NCI-H1048 (cell line): ENCODE data around the gene SLC25A48.

Experiments used
- DNase-seq: peaks from one replicate; lab custom pipeline; 2025; lab: John Stamatoyannopoulos, UW

The SLC25A48 gene

DNA sequence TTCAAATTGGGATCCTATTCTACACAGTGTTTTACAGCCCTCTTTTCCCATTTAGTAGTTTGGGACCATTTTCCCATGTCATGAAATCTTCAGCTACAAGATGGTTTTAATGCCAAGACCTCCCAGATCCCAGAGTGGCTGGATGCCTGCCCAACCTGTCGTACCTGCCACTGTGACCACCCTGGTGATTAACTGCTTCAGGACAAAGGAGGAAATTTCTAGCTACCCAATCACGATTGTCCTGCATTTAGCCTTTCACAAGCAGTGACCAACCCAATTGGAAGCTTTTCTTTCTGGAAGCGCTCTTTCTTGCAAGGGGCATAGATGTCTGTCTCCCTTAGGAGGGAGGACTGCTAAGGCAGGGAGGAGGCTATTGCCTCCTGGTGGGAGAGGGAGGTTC lies 47.4 kb downstream of the SLC25A48 start:
- DNase-seq = no peak

DNA sequence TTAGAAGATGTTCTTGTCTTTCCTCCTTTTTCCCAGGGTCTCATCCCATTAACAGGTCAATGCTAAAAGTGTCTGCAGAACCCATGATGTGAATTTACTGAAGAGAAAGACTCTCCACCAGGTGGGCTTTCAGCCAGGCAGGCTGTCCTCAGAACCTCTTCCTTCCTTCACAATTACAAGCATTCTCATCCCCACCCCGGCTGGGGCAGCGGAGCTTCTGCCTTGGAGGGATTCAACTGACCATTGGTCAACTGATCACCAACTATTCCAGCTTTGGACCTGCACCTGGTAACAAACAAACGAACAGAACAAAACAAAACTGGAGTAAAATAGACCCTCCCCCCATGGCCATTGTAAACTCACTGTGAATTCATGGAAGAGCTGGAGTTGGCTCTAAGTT lies 48.6 kb downstream of the SLC25A48 start:
- no peak for DNase-seq

DNA sequence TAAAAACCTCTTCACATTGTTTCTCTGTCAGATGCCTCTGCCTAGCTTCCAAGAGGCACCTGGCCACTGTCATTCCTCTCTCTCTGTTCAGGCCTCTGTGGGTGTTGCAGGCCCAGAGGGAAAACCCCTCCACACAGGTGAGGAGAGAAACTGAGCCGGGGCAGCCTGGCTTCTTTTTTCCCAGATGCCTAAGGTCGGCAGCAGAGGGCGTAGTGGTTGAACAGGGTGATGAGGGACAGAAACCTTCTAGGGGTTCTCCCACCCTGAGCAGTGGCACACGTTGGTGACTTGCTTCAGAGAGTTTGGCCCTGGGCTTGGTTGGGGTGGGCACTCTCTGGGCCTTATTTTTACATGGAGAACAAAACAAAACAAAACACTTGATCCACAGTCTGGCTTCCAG lies 49.0 kb downstream of the SLC25A48 start:
- no peak for DNase-seq

DNA sequence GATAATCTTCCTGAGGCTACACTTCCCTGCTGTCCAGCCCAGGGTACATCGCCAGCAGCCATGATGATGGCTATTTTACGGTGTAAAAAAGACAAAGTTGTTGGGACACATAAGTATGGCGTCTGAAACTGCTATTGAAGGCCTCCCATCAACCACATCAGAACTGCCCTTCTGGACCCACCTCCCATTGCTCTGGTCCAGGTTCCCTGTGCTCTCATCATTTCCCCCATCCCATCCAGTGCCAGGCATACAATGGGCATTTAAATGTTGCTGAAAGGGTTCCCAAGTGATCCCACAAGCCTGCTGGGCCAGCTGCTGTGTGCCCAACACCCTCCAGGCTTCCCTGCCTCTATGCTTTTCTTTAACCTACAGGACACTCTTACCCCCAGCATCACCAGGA lies 50.6 kb downstream of the SLC25A48 start:
- DNase-seq = no peak

DNA sequence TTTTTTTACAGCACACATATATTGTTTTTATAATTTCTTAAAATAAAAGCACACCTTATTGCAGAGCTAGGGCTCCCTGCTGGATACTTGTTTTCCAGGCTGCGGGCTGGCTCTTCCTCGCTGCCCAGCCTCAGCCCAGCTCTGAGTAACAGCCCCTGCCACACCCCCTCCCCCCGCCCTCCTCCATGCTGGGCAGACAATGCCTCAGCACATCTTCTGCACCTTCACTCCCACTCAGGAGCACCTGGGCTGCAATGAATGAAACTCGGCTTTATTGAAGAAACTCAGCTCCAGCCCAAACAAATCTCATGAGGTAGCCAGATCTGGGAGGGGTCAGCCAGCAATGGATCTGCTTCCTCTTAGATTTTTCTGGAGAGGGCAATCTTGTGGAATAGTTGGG lies 51.7 kb downstream of the SLC25A48 start:
- no peak for DNase-seq

DNA sequence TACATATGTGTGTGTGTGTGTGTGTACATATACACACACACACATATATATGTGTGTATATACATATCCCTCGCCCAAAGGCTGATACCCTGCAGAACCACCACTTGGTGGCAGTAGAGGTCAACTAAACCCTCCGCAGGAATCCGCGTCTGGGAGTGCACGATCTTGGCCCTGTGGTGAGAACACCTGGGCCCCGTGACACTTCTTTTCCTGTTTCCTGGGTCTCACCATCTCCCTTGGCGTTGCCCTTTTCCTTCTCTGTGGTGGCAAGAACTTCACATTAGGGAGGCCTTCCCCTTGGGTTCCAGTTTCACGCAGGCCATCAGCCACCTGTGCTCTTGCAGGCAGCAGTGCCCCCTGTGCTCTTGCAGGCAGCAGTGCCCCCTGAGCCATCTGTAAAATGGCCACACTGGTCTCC lies 53.0 kb downstream of the SLC25A48 start:
- DNase-seq = no peak

DNA sequence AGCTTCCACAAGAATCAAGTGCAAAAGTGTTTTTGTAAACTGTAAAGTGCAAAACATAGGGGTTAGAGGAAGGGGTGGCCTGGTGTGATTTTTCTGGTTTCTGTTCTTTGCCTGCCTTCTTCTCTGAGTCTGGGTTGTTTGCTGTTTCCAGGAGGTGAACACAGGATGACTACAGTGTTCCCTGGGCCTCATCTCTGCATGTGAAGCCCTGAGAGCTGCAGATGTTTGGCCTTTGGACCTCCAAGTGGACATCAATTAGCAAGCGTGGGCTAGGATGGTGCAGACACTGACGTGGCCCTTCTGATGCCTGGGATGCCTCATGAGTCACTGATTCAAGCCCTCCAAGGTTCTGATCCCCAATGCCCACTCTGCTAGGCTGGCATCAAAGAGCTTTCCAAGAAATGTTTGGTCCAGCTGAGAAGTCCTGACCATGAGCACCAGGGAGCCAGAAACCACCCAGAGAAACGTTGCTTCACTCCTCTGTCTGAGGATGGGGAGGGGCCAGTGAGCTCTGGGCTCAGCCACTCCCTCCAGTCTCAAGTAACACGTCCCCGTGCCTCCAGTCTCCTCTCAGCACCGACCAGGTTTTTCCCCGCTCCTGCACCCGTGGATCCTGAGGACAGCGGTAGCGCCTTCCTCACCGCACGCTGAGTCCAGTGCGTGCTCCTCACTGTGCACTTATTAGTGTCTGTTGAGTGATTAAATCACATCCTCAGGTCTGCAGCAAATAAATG lies 53.6 kb downstream of the SLC25A48 start:
- no peak for DNase-seq

DNA sequence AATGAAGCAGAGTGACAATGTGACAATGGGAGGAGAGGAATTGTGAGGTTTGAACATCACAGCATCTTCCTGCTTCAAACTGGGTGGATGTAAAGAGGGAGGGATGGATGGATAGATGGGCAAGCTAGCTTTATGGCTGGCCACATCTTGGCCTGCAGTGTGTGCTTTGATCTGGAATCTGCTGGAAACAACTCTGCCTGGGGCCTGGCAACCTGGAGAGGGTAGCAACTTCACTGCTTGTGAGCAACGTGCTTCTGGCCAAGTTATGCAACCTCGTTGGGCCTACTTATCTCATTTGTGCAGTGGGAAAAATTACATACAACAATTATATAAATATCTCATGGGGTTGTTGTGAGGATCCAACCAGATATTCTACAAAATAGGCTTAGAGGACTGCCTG lies 55.8 kb downstream of the SLC25A48 start:
- no peak for DNase-seq

DNA sequence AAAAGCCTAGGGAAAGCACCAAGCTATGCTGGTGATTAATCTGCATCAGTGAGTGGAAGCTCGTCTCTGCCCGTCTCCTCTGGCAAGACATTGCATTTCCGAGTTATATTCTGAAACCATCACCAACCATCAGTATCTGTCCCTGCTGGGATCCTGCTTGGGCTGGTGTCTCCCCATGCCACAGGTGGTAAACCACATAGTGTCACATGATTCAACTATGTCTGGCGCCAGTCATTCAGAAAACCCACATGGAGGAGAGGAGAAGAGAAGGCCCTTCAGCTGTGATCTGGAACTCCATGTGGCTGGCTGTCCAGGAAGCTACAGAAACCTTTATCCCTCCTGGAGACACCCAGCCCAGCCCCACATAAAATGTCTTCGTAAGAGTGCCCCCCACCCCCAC lies 56.4 kb downstream of the SLC25A48 start:
- no peak for DNase-seq

DNA sequence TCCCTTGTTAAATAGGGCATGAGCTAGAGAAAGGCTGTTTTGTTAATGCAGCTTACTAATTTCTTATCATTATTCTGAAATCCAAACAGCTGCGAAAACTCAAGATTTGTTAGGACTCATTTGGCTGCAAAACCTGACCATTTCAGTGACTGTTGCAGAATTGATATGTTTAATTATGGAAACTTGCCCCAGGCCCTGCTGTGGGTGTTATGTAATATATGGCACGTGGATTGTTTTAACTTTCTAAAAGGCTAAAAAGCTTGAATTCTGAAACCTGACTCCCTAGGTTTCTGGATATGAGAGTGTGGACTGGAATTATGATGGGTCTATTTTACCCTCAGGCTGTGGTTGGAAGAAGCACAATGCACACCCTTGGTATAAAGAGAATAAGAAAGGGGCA lies 56.8 kb downstream of the SLC25A48 start:
- no peak for DNase-seq

DNA sequence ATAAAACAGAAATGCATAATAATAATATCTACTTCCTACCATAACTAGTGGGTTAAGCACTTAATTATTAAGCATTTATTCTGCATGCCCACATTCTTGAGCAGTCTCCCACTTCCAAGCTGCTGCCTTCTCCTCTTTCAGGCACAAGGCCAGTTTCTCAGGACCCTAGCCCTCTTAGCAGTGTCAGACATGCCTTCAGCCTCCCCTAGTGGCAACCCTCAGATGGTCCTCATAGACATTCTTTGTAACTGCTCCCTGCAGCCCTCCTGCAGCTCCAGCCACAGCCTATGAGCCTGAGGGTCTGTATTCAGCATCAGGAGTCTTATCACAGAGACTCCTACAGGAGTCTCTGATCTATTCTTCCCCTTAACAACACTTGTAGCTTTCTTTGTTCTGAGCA lies 57.3 kb downstream of the SLC25A48 start:
- DNase-seq = no peak

DNA sequence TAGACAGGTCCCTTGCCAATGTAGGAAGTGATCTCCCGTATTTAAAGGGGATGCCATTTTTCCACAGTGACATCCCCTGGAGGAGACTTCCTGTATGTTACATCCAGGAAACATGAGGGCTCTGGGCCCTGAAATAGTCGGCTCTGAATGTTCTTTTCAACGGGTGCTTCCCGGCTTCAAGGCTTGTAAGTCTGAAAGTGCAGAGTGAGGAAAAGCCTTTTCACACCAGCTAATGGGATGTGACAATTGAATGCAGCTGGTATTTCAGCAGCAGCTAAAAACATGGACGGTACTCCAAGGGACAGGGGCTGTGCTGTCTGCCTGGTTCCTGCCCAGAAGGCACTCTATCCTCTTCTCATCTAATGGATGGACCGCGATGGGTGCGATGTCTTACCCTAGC lies 59.8 kb downstream of the SLC25A48 start:
- DNase-seq = no peak

DNA sequence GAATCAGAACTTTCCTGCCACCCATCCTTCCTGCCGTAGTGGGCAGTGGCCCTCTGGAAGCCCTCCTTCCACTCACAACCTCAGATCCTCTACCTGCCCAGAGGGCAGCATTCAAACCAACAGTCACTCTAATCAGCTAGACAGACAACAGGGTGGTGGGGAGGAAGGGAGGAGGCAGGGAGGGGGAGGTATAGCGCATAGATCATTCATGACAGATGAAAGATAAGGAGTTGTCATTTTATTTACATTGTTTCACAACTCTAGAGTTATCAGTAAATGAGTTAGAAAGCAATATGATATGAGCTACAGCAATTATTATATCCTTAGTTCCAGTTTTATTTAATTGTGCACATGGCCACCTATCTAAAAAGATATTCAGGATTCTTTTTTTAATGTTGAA lies 60.3 kb downstream of the SLC25A48 start:
- DNase-seq = no peak

DNA sequence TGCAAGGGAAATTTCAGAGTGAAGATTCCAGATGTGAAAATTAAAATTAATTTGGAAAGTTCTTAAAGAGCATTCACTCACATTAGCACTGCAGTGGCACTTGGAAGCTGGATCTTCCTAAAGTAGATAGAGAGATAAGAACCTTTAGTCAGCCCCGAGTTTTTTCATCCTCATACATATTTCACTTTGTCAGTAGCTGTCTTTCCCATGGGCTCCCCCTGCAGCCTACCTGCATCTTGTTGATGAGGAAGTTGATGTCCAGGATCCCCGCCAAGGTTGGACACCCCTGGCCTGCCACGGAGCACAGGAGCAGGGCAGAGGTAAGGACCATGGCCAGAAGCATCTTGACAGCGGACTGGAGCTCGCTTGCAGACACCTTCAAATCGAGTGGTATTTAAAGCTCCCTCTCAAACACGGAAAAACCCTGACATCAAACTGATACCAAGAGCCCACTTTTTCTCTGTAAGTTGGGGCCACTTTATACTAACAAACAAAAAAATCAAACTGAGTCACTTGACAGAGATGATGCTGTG lies 61.1 kb downstream of the SLC25A48 start, which contains the start of gene IL9:
IL9 (minus strand) TSS at position 368 of the 533 bp plus-strand sequence; CDS start at position 343, 25 bp downstream.
- no peak for DNase-seq

DNA sequence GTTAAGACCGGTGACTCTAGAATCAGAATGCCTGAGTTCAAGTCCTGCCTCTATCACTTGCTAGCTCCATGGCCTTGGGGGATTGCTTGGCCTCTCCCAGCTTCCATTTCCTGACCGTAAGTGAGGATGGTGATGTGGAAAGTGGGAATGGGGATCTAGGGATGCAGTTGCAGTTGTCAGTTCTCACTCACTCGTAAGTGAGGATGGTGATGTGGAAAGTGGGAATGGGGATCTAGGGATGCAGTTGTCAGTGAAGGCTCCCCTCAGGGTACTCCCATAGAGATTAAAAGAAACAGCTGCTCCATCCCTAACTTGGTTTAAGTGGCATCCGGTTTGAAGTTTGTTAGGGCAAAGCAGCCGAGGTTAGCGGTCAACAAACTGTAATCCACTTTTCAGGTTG lies 64.2 kb downstream of the SLC25A48 start:
- no peak for DNase-seq

DNA sequence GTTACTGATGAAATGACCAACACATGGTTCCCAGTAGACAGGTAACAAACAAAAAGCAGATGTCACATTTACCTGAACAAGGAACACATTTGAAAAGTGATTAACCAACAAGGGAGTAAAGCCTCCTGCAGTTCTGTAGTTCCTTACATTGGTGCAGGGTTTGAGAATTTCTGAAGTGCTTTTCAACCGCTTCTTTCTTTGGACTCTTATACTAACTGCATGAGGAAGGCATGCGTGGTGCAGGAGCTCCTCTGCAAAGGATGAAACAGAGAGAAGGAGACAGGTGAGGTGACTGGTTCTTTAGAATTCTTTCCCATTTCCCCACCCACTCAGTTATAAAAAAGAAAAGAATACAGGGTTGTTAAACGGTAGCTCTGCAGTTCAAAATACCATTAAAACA lies 65.8 kb downstream of the SLC25A48 start:
- no peak for DNase-seq

DNA sequence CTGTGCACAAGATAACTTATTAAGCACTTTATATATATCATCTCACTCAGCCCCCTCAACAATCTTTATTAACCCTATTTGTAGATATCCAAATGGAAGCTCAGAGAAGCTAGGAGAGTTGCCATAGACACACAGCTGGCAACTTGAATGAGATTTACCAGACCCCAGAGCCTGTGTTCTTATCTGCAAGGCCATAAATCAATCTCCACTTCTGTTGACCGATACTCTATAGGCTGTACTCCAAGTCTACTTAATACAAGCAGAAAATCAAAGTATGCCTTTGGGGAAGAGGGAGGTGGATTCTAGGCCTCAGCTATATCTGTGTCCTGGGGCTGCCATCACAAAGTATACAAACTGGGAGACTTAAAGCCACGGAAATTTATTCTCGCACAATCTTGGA lies 67.2 kb downstream of the SLC25A48 start:
- no peak for DNase-seq

DNA sequence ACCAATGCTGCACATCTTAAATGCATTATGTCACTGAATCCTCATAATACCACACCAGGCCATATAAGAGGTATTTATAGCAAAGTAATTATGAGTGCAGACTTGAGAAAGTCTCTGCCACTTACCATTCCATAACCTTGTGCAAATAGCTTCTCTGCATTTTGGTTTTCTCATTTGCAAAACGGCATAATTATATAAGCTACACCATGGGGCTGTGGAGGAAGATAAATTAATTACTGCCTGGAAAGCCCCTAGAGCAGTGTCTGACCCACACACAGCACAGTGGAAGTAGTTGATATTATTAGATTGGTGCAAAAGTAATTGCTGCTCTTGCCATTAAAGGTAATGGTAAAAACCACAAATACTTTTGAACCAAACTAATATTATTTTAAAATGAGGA lies 70.7 kb downstream of the SLC25A48 start:
- DNase-seq = no peak

DNA sequence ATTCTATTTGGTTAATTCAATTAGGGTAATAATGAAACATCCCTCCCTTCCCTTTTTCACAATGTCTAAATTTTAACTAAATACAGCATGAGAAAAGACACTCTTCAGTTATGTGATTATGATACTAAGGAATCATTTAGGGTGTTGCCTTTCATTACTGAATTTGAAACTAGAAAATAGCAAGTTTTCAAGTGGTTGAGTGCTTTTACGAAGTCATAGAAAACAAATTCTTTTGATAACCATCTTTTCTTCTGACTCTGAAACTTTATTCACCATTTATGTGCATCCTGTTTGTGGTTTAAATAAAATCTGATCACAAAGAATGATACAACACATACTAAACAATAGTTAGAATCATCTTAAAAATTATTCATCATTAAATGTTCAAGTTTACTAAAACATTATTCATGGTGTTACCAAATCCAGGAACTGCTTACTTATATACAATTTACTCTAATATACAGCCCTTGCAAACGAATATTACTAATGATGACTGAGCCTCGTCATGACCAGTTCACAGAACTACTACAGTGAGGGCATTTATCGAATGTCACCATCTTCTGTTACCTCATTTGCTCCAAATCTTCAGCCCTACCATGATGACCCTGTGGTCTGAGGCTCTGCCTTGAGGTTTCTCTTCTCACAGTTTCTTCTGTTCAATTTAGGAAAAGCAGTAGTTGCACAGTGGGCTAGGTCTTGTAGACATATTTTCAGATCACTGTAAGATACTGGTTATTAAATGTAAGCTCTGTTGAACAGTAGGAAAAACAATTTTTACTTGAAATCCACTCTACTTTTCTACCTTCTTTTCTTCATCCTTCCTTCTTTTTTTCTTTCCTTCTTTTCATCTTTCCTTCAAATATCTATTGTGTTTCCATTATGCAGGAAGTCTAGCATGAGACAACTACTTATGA lies 79.5 kb downstream of the SLC25A48 start:
- no peak for DNase-seq

DNA sequence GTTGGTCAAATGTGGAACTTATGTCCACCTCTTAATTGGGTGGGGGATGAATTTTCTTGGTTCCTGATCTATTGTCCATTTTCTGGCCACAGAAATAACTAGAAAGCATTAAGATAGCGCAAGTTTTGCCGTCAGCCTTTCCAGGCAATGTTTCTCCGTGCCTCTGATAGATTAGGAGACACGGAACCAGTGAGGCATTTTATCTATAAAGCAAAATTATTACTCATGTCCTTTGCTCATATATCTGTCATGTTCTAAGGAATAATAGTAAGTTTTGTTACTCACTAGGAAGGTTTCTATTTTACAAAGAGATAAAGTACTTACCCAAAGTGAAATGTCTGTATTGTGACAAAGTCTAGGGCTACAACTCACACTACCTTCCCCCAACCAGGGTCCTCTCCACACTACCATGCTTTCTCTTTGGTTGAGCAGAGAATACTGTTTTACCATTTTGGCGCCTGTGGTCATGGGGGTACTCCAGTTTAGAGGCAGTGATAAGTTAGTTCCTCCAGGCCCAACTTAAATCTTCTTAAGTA lies 81.1 kb downstream of the SLC25A48 start:
- DNase-seq = no peak

DNA sequence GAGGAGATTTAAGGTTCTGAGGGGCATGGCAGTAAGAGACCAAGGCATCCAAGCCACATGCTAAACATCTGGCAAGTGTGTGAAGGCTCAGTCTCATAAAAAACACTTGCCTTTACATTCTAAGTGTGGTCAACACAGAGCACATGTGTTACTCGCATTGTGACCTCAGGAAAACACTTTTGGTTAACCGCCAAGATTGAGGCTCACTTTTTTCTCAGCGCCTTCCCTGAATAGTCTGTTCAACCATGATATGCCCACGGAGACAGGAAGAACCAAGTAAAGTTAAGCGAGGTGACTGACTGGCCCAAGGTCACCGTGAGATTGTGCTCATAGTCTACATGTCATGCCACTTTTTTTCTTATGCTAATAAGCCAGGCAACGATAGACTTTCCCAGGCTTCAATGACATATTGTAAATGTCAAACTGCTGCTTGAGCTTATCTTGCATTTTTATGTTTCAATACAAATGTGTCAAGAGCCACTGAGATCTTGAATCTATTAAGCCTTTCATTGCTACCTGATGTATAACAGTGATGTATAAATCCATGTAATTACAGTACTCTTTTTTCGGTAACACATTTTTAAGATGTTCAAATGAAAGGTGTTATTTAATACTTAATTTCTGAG lies 82.3 kb downstream of the SLC25A48 start:
- DNase-seq = no peak

DNA sequence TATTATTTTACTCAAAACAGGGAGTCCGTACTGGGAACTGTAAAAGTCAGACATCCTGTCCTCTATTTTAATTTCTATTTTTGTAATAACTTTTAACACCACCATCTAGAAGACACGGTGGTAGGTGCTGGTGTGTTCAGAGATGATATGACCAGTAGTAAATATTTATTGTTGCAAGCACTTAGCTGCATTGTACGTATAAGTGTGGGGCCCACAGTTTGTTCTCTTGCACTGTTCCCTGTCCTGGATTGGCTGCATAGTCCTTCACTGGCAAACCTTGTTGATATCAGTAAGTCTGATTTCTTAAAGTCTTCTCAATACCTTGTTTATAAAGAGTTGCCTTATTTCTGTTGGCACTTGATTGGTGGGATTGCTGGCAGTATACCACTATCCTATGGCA lies 85.7 kb downstream of the SLC25A48 start:
- no peak for DNase-seq
